HFF-Myc (cell line): ENCODE data around the gene EXD2.
"Not testable (repeated sequence)": the region's sequence is repeated elsewhere in the genome, so short reads cannot be mapped to it uniquely, and the experiment has no call there.

Experiments
- DNase-seq: peaks from one replicate; pipeline ENCODE4 v3.0.0-alpha.2; 2011; ENCODE audit warnings: low read depth; ENCODE audit errors: extremely low read depth
- H3K4me3 ChIP-seq: replicated peaks from 2 replicates; pipeline ENCODE4 v1.5.1; 2011; ENCODE audit warnings: low read depth, mild to moderate bottlenecking, control low read depth, low read length
- TF ChIP-seq, protein P1 (sequence below): IDR thresholded peaks from 2 replicates; pipeline ENCODE4 v1.5.1; 2012; ENCODE audit warnings: mild to moderate bottlenecking, low read depth, low read length, control low read depth; ENCODE audit errors: missing control alignments

EXD2 gene

GRCh38 chr14:69274321-69274720, 83.0 kb downstream of the EXD2 start:
- no peak overlapping the region for H3K4me3 ChIP-seq
- TF ChIP-seq, protein P1, sequence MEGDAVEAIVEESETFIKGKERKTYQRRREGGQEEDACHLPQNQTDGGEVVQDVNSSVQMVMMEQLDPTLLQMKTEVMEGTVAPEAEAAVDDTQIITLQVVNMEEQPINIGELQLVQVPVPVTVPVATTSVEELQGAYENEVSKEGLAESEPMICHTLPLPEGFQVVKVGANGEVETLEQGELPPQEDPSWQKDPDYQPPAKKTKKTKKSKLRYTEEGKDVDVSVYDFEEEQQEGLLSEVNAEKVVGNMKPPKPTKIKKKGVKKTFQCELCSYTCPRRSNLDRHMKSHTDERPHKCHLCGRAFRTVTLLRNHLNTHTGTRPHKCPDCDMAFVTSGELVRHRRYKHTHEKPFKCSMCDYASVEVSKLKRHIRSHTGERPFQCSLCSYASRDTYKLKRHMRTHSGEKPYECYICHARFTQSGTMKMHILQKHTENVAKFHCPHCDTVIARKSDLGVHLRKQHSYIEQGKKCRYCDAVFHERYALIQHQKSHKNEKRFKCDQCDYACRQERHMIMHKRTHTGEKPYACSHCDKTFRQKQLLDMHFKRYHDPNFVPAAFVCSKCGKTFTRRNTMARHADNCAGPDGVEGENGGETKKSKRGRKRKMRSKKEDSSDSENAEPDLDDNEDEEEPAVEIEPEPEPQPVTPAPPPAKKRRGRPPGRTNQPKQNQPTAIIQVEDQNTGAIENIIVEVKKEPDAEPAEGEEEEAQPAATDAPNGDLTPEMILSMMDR = no peak
- DNase-seq = no peak

GRCh38 chr14:69275331-69275730, 84.0 kb downstream of the EXD2 start:
- no peak for DNase-seq
- H3K4me3 ChIP-seq = no peak overlapping the region
- TF ChIP-seq, protein P1 = no peak

DNA sequence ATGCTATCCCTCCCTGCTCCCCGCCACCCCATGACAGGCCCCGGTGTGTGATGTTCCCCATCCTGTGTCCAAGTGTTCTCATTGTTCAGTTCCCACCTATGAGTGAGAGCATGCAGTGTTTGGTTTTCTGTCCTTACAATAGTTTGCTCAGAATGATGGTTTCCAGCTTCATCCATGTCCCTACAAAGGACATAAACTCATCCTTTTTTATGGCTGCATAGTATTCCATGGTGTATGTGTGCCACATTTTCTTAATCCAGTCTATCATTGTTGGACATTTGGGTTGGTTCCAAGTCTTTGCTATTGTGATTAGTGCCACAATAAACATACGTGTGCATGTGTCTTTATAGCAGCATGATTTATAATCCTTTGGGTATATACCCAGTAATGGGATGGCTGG, 86.1 kb downstream of the EXD2 start:
- not testable (repeated sequence) for DNase-seq, H3K4me3 ChIP-seq

- no peak for DNase-seq
- TF ChIP-seq, protein P1 = no peak
- H3K4me3 ChIP-seq = no peak overlapping the region
Observed at GRCh38 chr14:69280746-69281291, 89.5 kb downstream of the EXD2 start.

DNA sequence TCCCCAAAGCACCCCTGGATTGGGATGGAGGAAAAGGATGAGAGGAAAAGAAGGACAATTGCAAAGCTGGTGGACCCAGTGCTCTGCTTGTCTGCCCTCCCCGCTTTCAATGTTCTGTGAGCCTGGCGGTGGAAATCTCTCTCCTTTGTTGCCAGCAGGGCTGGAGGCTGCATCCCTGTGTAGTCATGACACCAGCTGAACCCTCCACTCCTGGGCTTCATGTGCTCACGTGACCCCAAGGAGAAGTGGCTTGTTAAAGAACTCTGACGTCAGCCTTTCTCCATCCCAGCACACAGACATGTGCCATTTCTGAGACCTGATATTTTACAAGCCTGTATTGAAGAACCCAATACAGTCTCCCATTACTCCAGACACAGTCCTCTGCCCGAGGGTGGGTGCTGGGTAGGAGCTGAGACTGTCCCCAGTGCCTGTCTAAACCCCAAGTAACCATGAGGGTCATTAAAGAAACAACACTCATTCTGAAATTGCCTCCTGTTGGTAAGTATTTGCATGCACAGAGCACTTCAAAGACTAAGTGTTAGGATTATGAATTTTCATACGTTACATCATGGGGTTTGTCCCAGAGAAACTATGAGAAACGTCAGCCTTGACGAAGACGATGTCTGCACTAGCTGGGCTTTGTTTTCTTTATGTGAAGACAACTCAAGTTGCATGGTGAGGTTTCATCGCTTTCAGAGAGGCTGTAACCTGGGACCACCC, 90.3 kb downstream of the EXD2 start:
- TF ChIP-seq, protein P1 = no peak
- H3K4me3 ChIP-seq = no peak overlapping the region
- no peak for DNase-seq

GRCh38 chr14:69282448-69282847, 91.2 kb downstream of the EXD2 start:
- TF ChIP-seq, protein P1 = no peak
- H3K4me3 ChIP-seq = no peak overlapping the region
- no peak for DNase-seq

- H3K4me3 ChIP-seq = no peak overlapping the region
- TF ChIP-seq, protein P1 = no peak
- no peak for DNase-seq
Observed at GRCh38 chr14:69284170-69284569, 92.9 kb downstream of the EXD2 start.
